Vagina (tissue), 2 donors: ENCODE measurements around the gene AMBRA1.

ENCODE experiments used
- CTCF ChIP-seq, 3 experiments: fragments of 450-650 bp in 2 of 3; fragments of 200-600 bp in 1 of 3; sonication (generic) in 1 of 3; IDR thresholded peaks; one replicate each; pipeline ENCODE4 v1.5.1; 2017 to 2019; ENCODE audit warnings: antibody characterized with exemption in 3 of 3, mild to moderate bottlenecking in 2 of 3, moderate library complexity in 2 of 3
- POLR2AphosphoS5 ChIP-seq, 2 donors: sonication (generic); formaldehyde crosslinking; IDR thresholded peaks; one replicate each; pipeline ENCODE4 v1.9.0; 2017; ENCODE audit warnings: antibody characterized with exemption in 2 of 2, mild to moderate bottlenecking in 2 of 2, low read depth in 1 of 2; ENCODE audit not compliant: insufficient read depth in 1 of 2

- TF ChIP-seq POLR2AphosphoS5 (IDR thresholded peaks at IDR 0.05; ENCODE audit: insufficient read depth in 1 of 2, low read depth in 1 of 2) (no peak), CTCF (IDR thresholded peaks at IDR 0.05) (no peak)
Measured at GRCh38 chr11:46633291-46634217, 39.7 kb upstream of the AMBRA1 start.
